Fibroblast of lung (primary cell): Measurements from ENCODE around the gene FAM184A. TPM values are rescaled to one million over a fixed set of nuclear protein-coding genes. Genes with fewer than 3 reads are reported as not detected.

Source experiments
- DNase-seq, 2 donors: peaks; one replicate each; pipeline versions ENCODE4 v3.0.0 to v3.0.0-alpha.2; 2010; ENCODE audit warnings: low read depth in 2 of 2
- H2AFZ ChIP-seq: 2 replicates; pipeline ENCODE4 v1.5.1; 2012; ENCODE audit warnings: low read length, control low read depth, inconsistent platforms
- H3K27ac ChIP-seq: 2 replicates; pipeline ENCODE4 v1.5.1; 2011; ENCODE audit warnings: low read length, control low read depth; ENCODE audit not compliant: insufficient read depth
- H3K27me3 ChIP-seq: 2 replicates; pipeline ENCODE4 v1.5.1; 2011; ENCODE audit warnings: mild to moderate bottlenecking, low read length; ENCODE audit not compliant: control insufficient read depth, insufficient read depth
- H3K36me3 ChIP-seq: 2 replicates; pipeline ENCODE4 v1.5.1; 2011; ENCODE audit warnings: low read length; ENCODE audit not compliant: control insufficient read depth, insufficient read depth
- H3K4me1 ChIP-seq: 2 replicates; pipeline ENCODE4 v1.5.1; 2011; ENCODE audit warnings: low read length; ENCODE audit not compliant: control insufficient read depth, insufficient read depth; ENCODE audit errors: extremely low read depth
- H3K4me2 ChIP-seq: 2 replicates; pipeline ENCODE4 v1.5.1; 2011; ENCODE audit warnings: low read length, control low read depth; ENCODE audit not compliant: insufficient read depth; ENCODE audit errors: extremely low read depth
- H3K4me3 ChIP-seq, 4 experiments: fragments of 200-600 bp in 1 of 4; sonication (generic) in 1 of 4; replicated peaks in 1 of 4; 2 replicates each; pipeline ENCODE4 v1.5.1; 2011 to 2016; ENCODE audit warnings: low read length in 4 of 4, low read depth in 3 of 4, mild to moderate bottlenecking in 3 of 4, control low read depth in 2 of 4, inconsistent platforms in 1 of 4, mixed read lengths in 1 of 4; ENCODE audit not compliant: insufficient read depth in 1 of 4; ENCODE audit errors: control extremely low read depth in 1 of 4
- H3K79me2 ChIP-seq: 2 replicates; pipeline ENCODE4 v1.5.1; 2012; ENCODE audit warnings: mild to moderate bottlenecking, low read length, inconsistent platforms; ENCODE audit not compliant: control insufficient read depth, insufficient read depth
- H3K9ac ChIP-seq: 2 replicates; pipeline ENCODE4 v1.5.1; 2011; ENCODE audit warnings: mild to moderate bottlenecking, low read length, control low read depth; ENCODE audit not compliant: insufficient read depth
- H3K9me3 ChIP-seq: 2 replicates; pipeline ENCODE4 v1.5.1; 2012; ENCODE audit warnings: low read depth, low read length; ENCODE audit not compliant: control insufficient read depth, insufficient read depth
- H4K20me1 ChIP-seq: 2 replicates; pipeline ENCODE4 v1.5.1; 2011; ENCODE audit warnings: low read length; ENCODE audit not compliant: control insufficient read depth, insufficient read depth; ENCODE audit errors: extremely low read depth
- CTCF ChIP-seq, 2 donors: IDR thresholded peaks in 1 of 2; conservative IDR thresholded peaks in 1 of 2; 1 replicate in 1 of 2; 2 replicates in 1 of 2; pipeline ENCODE4 v1.5.1; 2011 to 2012; ENCODE audit warnings: low read length in 2 of 2, control low read depth in 1 of 2, inconsistent platforms in 1 of 2, low read depth in 1 of 2, mild to moderate bottlenecking in 1 of 2
- EZH2 ChIP-seq: IDR thresholded peaks from 2 replicates; pipeline ENCODE4 v1.5.1; 2012; ENCODE audit warnings: low read length, control low read depth, mild to moderate bottlenecking; ENCODE audit errors: missing control alignments
- polyA plus RNA-seq, 2 donors: library from polyadenylated mRNA; depleted of rRNA in 1 of 2; stranded (reverse) in 1 of 2; unstranded in 1 of 2; fragments of >200 nt; gene quantifications; 2 replicates each; pipeline ENCODE4 v1.2.1, GENCODE V29; 2011 to 2012; ENCODE audit warnings: missing spikeins in 1 of 2
- total RNA-seq: library from RNA; depleted of rRNA; stranded (reverse); fragments of >200 nt; gene quantifications from 2 replicates; pipeline ENCODE4 v1.2.1, GENCODE V29; 2014

FAM184A gene
- total and polyA plus RNA-seq, 2 donors (not counting 1 experiment from before 2014, with no cell fraction given): 0.09 to 1.7 TPM

- Histone ChIP-seq H3K9me3 (no peaks in the 10 kb centered on the region), H3K9ac (no peak overlapping the region), H4K20me1 (no peaks in the 10 kb centered on the region), H2AFZ (no peak overlapping the region), H3K4me2 (no peak overlapping the region), H3K27ac (no peak overlapping the region), H3K79me2 (no peaks in the 10 kb centered on the region), H3K4me1 (no peaks in the 10 kb centered on the region), H3K27me3 (no peaks in the 10 kb centered on the region), H3K36me3 (no peaks in the 10 kb centered on the region), H3K4me3 (no peak overlapping the region)
- TF ChIP-seq CTCF (conservative IDR thresholded peaks at IDR 0.05 in 1 of 2, IDR thresholded peaks at IDR 0.05 in 1 of 2; ENCODE audit: low read depth in 1 of 2, low read length in 2 of 2) (no peak), EZH2 (no peak)
- no peak for DNase-seq
These were observed 160.7 kb downstream of the FAM184A start for GRCh38 chr6:118917546-118918328.

- Histone ChIP-seq H3K27ac (no peak overlapping the region), H3K36me3 (no peaks in the 10 kb centered on the region), H3K9ac (no peak overlapping the region), H3K9me3 (no peaks in the 10 kb centered on the region), H3K4me1 (no peaks in the 10 kb centered on the region), H3K4me2 (no peak overlapping the region), H3K79me2 (no peaks in the 10 kb centered on the region), H2AFZ (no peak overlapping the region), H3K27me3 (no peaks in the 10 kb centered on the region), H4K20me1 (no peaks in the 10 kb centered on the region), H3K4me3 (no peak overlapping the region)
- DNase-seq: no peak
- TF ChIP-seq EZH2 (no peak), CTCF (conservative IDR thresholded peaks at IDR 0.05 in 1 of 2, IDR thresholded peaks at IDR 0.05 in 1 of 2; ENCODE audit: low read depth in 1 of 2, low read length in 2 of 2) (no peak)
These were observed 163.9 kb downstream of the FAM184A start for GRCh38 chr6:118914598-118914997.

GRCh38 chr6:118913161-118913560, 165.3 kb downstream of the FAM184A start:
- no peak overlapping the region for H3K27ac ChIP-seq
- H2AFZ ChIP-seq: no peak overlapping the region
- H3K27me3 ChIP-seq: no peaks in the 10 kb centered on the region
- TF ChIP-seq EZH2: no peak
- TF ChIP-seq CTCF (conservative IDR thresholded peaks at IDR 0.05 in 1 of 2, IDR thresholded peaks at IDR 0.05 in 1 of 2; ENCODE audit: low read depth in 1 of 2, low read length in 2 of 2): no peak
- H3K9ac ChIP-seq: no peak overlapping the region
- H3K4me3 ChIP-seq: no peak overlapping the region
- no peaks in the 10 kb centered on the region for H3K36me3 ChIP-seq
- no peaks in the 10 kb centered on the region for H4K20me1 ChIP-seq
- DNase-seq: no peak
- no peaks in the 10 kb centered on the region for H3K9me3 ChIP-seq
- no peaks in the 10 kb centered on the region for H3K79me2 ChIP-seq
- no peak overlapping the region for H3K4me2 ChIP-seq
- no peaks in the 10 kb centered on the region for H3K4me1 ChIP-seq
